ENCODE measurements around the gene PFKFB3. TPM values are rescaled to one million over a fixed set of nuclear protein-coding genes. Genes with fewer than 3 reads are reported as not detected.

The PFKFB3 gene
- total and polyA plus RNA-seq, 4 donors: 31.4 to 140 (median 80.6) TPM

GRCh38 chr10:6249698-6250097 lies 47.0 kb downstream of the PFKFB3 start:
- WGBS, 2 donors: 92 to 100% methylated on average over 1 of the region's 1 CpG
- Histone ChIP-seq H3K36me3 (ENCODE audit: control insufficient read depth in 1 of 2, insufficient read depth in 2 of 2, low read length in 1 of 2) (no peaks in the 10 kb centered on the region), H3K9me3 (ENCODE audit: control insufficient read depth, low read length) (no peaks in the 10 kb centered on the region), H3K27me3 (ENCODE audit: control insufficient read depth in 1 of 2, insufficient read depth in 2 of 2, low read length in 1 of 2) (no peaks in the 10 kb centered on the region), H3K4me1 (ENCODE audit: control insufficient read depth in 1 of 2, insufficient read depth in 2 of 2, low read length in 2 of 2) (peaks cover 3 to 6% of the 10 kb centered on the region in 2 donors), H3K4me3 (ENCODE audit: low read length in 2 of 2) (no peak overlapping the region), H3K27ac (ENCODE audit: low read depth in 1 of 2, low read length in 2 of 2) (no peak overlapping the region)
- DNase-seq: no peak
- intact Hi-C loops (cut with DNase I): no loop called here
- ATAC-seq (ENCODE audit: low FRiP score): no peak

- no peak for ATAC-seq (ENCODE audit: low FRiP score)
- intact Hi-C loops (cut with DNase I): no loop called here
- WGBS, 2 donors: 82 to 89% methylated on average over 6 of the region's 6 CpGs
Observed at GRCh38 chr10:6250745-6251144, 48.0 kb downstream of the PFKFB3 start.

GRCh38 chr10:6254201-6254600 lies 51.5 kb downstream of the PFKFB3 start:
- no peak for DNase-seq
- no peaks in the 10 kb centered on the region for H3K36me3 ChIP-seq (ENCODE audit: control insufficient read depth in 1 of 2, insufficient read depth in 2 of 2, low read length in 1 of 2)
- intact Hi-C loops (cut with DNase I): no loop called here
- H3K27ac ChIP-seq (ENCODE audit: low read depth in 1 of 2, low read length in 2 of 2): no peak overlapping the region
- H3K4me3 ChIP-seq (ENCODE audit: low read length in 2 of 2): no peak overlapping the region
- H3K4me1 ChIP-seq (ENCODE audit: control insufficient read depth in 1 of 2, insufficient read depth in 2 of 2, low read length in 2 of 2): no peaks in the 10 kb centered on the region
- no peak for ATAC-seq (ENCODE audit: low FRiP score)
- WGBS, 2 donors: 96 to 97% methylated on average over 8 of the region's 8 CpGs
- no peaks in the 10 kb centered on the region for H3K27me3 ChIP-seq (ENCODE audit: control insufficient read depth in 1 of 2, insufficient read depth in 2 of 2, low read length in 1 of 2)
- no peaks in the 10 kb centered on the region for H3K9me3 ChIP-seq (ENCODE audit: control insufficient read depth, low read length)

More at GRCh38 chr10:6250745-6251144, 48.0 kb downstream of the PFKFB3 start:
- H3K36me3 ChIP-seq (ENCODE audit: control insufficient read depth in 1 of 2, insufficient read depth in 2 of 2, low read length in 1 of 2): no peaks in the 10 kb centered on the region
- no peak overlapping the region for H3K4me3 ChIP-seq (ENCODE audit: low read length in 2 of 2)
- H3K9me3 ChIP-seq (ENCODE audit: control insufficient read depth, low read length): no peaks in the 10 kb centered on the region
- no peaks in the 10 kb centered on the region for H3K27me3 ChIP-seq (ENCODE audit: control insufficient read depth in 1 of 2, insufficient read depth in 2 of 2, low read length in 1 of 2)
- H3K4me1 ChIP-seq (ENCODE audit: control insufficient read depth in 1 of 2, insufficient read depth in 2 of 2, low read length in 2 of 2): peaks cover 3 to 6% of the 10 kb centered on the region in 2 donors
- DNase-seq: no peak
- no peak overlapping the region for H3K27ac ChIP-seq (ENCODE audit: low read depth in 1 of 2, low read length in 2 of 2)

GRCh38 chr10:6255548-6256061 lies 52.9 kb downstream of the PFKFB3 start:
- ATAC-seq (ENCODE audit: low FRiP score) (no peak), DNase-seq (no peak)
- Histone ChIP-seq H3K27ac (ENCODE audit: low read depth in 1 of 2, low read length in 2 of 2) (no peak overlapping the region), H3K27me3 (ENCODE audit: control insufficient read depth in 1 of 2, insufficient read depth in 2 of 2, low read length in 1 of 2) (no peaks in the 10 kb centered on the region), H3K4me3 (ENCODE audit: low read length in 2 of 2) (no peak overlapping the region), H3K9me3 (ENCODE audit: control insufficient read depth, low read length) (no peaks in the 10 kb centered on the region), H3K4me1 (ENCODE audit: control insufficient read depth in 1 of 2, insufficient read depth in 2 of 2, low read length in 2 of 2) (no peaks in the 10 kb centered on the region), H3K36me3 (ENCODE audit: control insufficient read depth in 1 of 2, insufficient read depth in 2 of 2, low read length in 1 of 2) (no peaks in the 10 kb centered on the region)
- WGBS, 2 donors: 83 to 84% methylated on average over 19 of the region's 19 CpGs
- intact Hi-C loops (cut with DNase I): no loop called here

GRCh38 chr10:6256439-6256838 lies 53.7 kb downstream of the PFKFB3 start:
- Histone ChIP-seq H3K4me1 (ENCODE audit: control insufficient read depth in 1 of 2, insufficient read depth in 2 of 2, low read length in 2 of 2) (no peaks in the 10 kb centered on the region), H3K36me3 (ENCODE audit: control insufficient read depth in 1 of 2, insufficient read depth in 2 of 2, low read length in 1 of 2) (no peaks in the 10 kb centered on the region), H3K9me3 (ENCODE audit: control insufficient read depth, low read length) (no peaks in the 10 kb centered on the region), H3K4me3 (ENCODE audit: low read length in 2 of 2) (no peak overlapping the region), H3K27me3 (ENCODE audit: control insufficient read depth in 1 of 2, insufficient read depth in 2 of 2, low read length in 1 of 2) (no peaks in the 10 kb centered on the region), H3K27ac (ENCODE audit: low read depth in 1 of 2, low read length in 2 of 2) (no peak overlapping the region)
- DNase-seq: no peak
- ATAC-seq (ENCODE audit: low FRiP score): no peak
- intact Hi-C loops (cut with DNase I): no loop called here
- 92 to 94% methylated on average over 8 of the region's 8 CpGs for WGBS, 2 donors

- ATAC-seq (ENCODE audit: low FRiP score) (no peak), DNase-seq (no peak)
- no peaks in the 10 kb centered on the region for H3K9me3 ChIP-seq (ENCODE audit: control insufficient read depth, low read length)
- no peaks in the 10 kb centered on the region for H3K36me3 ChIP-seq (ENCODE audit: control insufficient read depth in 1 of 2, insufficient read depth in 2 of 2, low read length in 1 of 2)
- H3K4me3 ChIP-seq (ENCODE audit: low read length in 2 of 2): no peak overlapping the region
- H3K27me3 ChIP-seq (ENCODE audit: control insufficient read depth in 1 of 2, insufficient read depth in 2 of 2, low read length in 1 of 2): no peaks in the 10 kb centered on the region
- intact Hi-C loops (cut with DNase I): no loop called here
- H3K27ac ChIP-seq (ENCODE audit: low read depth in 1 of 2, low read length in 2 of 2): no peak overlapping the region
- no peaks in the 10 kb centered on the region for H3K4me1 ChIP-seq (ENCODE audit: control insufficient read depth in 1 of 2, insufficient read depth in 2 of 2, low read length in 2 of 2)
Observed at GRCh38 chr10:6259153-6259552, 56.4 kb downstream of the PFKFB3 start.

GRCh38 chr10:6260843-6261242 lies 58.1 kb downstream of the PFKFB3 start:
- DNase-seq: no peak
- H3K4me3 ChIP-seq (ENCODE audit: low read length in 2 of 2): no peak overlapping the region
- no peaks in the 10 kb centered on the region for H3K4me1 ChIP-seq (ENCODE audit: control insufficient read depth in 1 of 2, insufficient read depth in 2 of 2, low read length in 2 of 2)
- H3K36me3 ChIP-seq (ENCODE audit: control insufficient read depth in 1 of 2, insufficient read depth in 2 of 2, low read length in 1 of 2): no peaks in the 10 kb centered on the region
- intact Hi-C loops (cut with DNase I): no loop called here
- no peaks in the 10 kb centered on the region for H3K9me3 ChIP-seq (ENCODE audit: control insufficient read depth, low read length)
- H3K27ac ChIP-seq (ENCODE audit: low read depth in 1 of 2, low read length in 2 of 2): no peak overlapping the region
- no peak for ATAC-seq (ENCODE audit: low FRiP score)
- no peaks in the 10 kb centered on the region for H3K27me3 ChIP-seq (ENCODE audit: control insufficient read depth in 1 of 2, insufficient read depth in 2 of 2, low read length in 1 of 2)
- WGBS, 2 donors: 92 to 95% methylated on average over 3 of the region's 3 CpGs

- Histone ChIP-seq H3K4me3 (ENCODE audit: low read length in 2 of 2) (no peak overlapping the region), H3K4me1 (ENCODE audit: control insufficient read depth in 1 of 2, insufficient read depth in 2 of 2, low read length in 2 of 2) (no peaks in the 10 kb centered on the region), H3K27me3 (ENCODE audit: control insufficient read depth in 1 of 2, insufficient read depth in 2 of 2, low read length in 1 of 2) (no peaks in the 10 kb centered on the region), H3K9me3 (ENCODE audit: control insufficient read depth, low read length) (no peaks in the 10 kb centered on the region), H3K27ac (ENCODE audit: low read depth in 1 of 2, low read length in 2 of 2) (peak overlapping the region in 1 of 2 donors; percentile 40), H3K36me3 (ENCODE audit: control insufficient read depth in 1 of 2, insufficient read depth in 2 of 2, low read length in 1 of 2) (no peaks in the 10 kb centered on the region)
- intact Hi-C loops (cut with DNase I): no loop called here
- DNase-seq: no peak
- no peak for ATAC-seq (ENCODE audit: low FRiP score)
- 16 to 27% methylated on average over 5 to 6 of the region's 6 CpGs for WGBS, 2 donors
Observed at GRCh38 chr10:6267941-6268340, 65.2 kb downstream of the PFKFB3 start.

- 84 to 88% methylated on average over 2 of the region's 2 CpGs for WGBS, 2 donors
- H3K4me3 ChIP-seq (ENCODE audit: low read length in 2 of 2): no peak overlapping the region
- intact Hi-C loops (cut with DNase I): no loop called here
- ATAC-seq (ENCODE audit: low FRiP score) (no peak), DNase-seq (no peak)
- no peaks in the 10 kb centered on the region for H3K27me3 ChIP-seq (ENCODE audit: control insufficient read depth in 1 of 2, insufficient read depth in 2 of 2, low read length in 1 of 2)
- H3K4me1 ChIP-seq (ENCODE audit: control insufficient read depth in 1 of 2, insufficient read depth in 2 of 2, low read length in 2 of 2): peaks cover 0 to 2% of the 10 kb centered on the region in 2 donors
- H3K27ac ChIP-seq (ENCODE audit: low read depth in 1 of 2, low read length in 2 of 2): no peak overlapping the region
- H3K9me3 ChIP-seq (ENCODE audit: control insufficient read depth, low read length): no peaks in the 10 kb centered on the region
- H3K36me3 ChIP-seq (ENCODE audit: control insufficient read depth in 1 of 2, insufficient read depth in 2 of 2, low read length in 1 of 2): no peaks in the 10 kb centered on the region
Observed at GRCh38 chr10:6269432-6269831, 66.7 kb downstream of the PFKFB3 start.

All from aorta (tissue), 5 donors.